IPS-18c (cell line): ENCODE data around the gene PFAS.

ENCODE experiments used
- H3K4me3 ChIP-seq: 2 replicates; pipeline ENCODE4 v1.7.0; 2013; ENCODE audit warnings: low read depth, mild to moderate bottlenecking, low read length, moderate library complexity; ENCODE audit not compliant: insufficient read depth
- H3K9me3 ChIP-seq: one replicate; pipeline ENCODE4 v1.6.1; 2013; ENCODE audit warnings: mild to moderate bottlenecking, low read length, moderate library complexity; ENCODE audit not compliant: control insufficient read depth, insufficient read depth

PFAS gene

DNA sequence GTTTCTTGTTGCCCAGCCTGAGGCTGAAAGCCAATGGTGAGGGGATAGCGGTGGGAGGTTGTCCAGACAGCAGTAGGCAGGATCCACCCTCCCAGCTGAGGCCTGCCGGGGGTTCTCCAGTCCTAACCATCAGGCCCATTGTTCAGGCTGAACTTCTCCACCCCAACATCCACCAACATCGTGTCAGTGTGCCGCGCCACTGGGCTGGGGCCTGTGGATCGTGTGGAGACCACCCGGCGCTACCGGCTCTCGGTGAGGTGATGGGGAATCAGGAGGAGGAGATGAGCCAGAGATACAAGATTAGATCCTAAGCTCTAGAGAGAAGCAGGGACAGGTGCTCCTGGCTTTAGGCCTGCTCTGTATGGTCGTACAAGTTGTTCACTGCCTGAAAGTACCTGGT lies 5.8 kb downstream of the PFAS start:
- Histone ChIP-seq H3K9me3 (no peaks in the 10 kb centered on the region), H3K4me3 (no peak overlapping the region)

DNA sequence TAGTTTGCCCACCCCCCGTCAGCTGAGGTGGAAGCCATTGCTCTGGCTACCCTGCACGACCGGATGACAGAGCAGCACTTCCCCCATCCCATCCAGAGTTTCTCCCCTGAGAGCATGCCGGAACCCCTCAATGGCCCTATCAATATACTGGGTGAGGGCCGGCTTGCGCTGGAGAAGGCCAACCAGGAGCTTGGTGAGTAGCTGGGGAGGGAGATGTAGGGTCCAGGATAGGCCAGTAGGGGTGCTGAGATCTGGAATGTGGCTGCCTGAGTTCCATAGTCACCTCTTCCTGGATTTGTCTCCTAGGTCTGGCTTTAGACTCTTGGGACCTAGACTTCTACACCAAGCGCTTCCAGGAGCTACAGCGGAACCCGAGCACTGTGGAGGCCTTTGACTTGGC lies 6.4 kb downstream of the PFAS start:
- H3K4me3 ChIP-seq, result no peak overlapping the region
- H3K9me3 ChIP-seq, result no peaks in the 10 kb centered on the region

- no peaks in the 10 kb centered on the region for H3K9me3 ChIP-seq
- no peak overlapping the region for H3K4me3 ChIP-seq
Observed at GRCh38 chr17:8256291-8256690, 7.2 kb downstream of the PFAS start.

DNA sequence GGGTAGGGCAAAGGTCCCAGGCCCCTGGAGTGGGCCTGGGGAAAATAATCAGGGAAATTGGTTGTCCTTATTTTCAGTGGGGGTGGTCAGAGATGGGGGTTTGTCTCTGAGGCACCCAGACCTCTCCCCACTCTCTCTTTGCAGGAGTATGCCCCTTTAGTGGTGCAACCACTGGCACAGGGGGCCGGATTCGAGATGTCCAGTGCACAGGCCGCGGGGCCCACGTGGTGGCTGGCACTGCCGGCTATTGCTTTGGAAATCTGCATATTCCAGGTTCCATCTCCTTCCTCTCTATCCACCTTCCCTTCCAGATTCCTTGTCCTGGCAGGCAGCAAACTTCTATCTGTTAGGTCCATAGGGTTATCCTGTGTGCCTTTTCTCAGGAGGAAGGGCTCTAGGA lies 7.6 kb downstream of the PFAS start:
- H3K4me3 ChIP-seq, result no peak overlapping the region
- H3K9me3 ChIP-seq, result no peaks in the 10 kb centered on the region

- Histone ChIP-seq H3K4me3 (no peak overlapping the region), H3K9me3 (no peaks in the 10 kb centered on the region)
Observed at GRCh38 chr17:8257801-8258200, 8.7 kb downstream of the PFAS start.

- no peak overlapping the region for H3K4me3 ChIP-seq
- H3K9me3 ChIP-seq, result no peaks in the 10 kb centered on the region
Observed at GRCh38 chr17:8264320-8264719, 15.2 kb downstream of the PFAS start.

DNA sequence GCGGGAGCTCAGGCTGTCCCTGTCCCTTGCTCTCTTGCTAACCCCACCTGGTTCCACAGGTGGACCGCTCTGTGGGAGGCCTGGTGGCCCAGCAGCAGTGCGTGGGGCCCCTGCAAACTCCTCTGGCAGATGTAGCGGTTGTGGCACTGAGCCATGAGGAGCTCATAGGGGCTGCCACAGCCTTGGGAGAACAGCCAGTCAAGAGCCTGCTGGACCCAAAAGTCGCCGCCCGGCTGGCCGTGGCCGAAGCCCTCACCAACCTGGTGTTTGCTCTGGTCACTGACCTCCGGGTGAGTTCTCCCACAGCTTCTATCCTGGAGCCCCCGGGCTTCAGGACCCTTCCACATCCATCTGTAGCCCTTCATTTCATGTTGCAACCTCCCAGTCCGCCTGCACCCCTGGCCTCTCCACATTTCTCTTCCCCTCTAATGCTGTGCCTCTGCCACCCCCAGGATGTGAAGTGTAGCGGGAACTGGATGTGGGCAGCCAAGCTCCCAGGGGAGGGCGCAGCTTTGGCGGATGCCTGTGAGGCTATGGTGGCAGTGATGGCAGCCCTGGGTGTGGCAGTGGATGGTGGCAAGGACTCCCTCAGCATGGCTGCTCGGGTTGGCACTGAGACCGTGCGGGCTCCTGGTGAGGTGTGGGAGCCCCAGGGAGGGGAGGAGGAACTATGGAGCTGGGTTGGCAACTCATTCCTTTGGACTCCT lies 15.9 kb downstream of the PFAS start:
- no peaks in the 10 kb centered on the region for H3K9me3 ChIP-seq
- H3K4me3 ChIP-seq, result no peak overlapping the region

DNA sequence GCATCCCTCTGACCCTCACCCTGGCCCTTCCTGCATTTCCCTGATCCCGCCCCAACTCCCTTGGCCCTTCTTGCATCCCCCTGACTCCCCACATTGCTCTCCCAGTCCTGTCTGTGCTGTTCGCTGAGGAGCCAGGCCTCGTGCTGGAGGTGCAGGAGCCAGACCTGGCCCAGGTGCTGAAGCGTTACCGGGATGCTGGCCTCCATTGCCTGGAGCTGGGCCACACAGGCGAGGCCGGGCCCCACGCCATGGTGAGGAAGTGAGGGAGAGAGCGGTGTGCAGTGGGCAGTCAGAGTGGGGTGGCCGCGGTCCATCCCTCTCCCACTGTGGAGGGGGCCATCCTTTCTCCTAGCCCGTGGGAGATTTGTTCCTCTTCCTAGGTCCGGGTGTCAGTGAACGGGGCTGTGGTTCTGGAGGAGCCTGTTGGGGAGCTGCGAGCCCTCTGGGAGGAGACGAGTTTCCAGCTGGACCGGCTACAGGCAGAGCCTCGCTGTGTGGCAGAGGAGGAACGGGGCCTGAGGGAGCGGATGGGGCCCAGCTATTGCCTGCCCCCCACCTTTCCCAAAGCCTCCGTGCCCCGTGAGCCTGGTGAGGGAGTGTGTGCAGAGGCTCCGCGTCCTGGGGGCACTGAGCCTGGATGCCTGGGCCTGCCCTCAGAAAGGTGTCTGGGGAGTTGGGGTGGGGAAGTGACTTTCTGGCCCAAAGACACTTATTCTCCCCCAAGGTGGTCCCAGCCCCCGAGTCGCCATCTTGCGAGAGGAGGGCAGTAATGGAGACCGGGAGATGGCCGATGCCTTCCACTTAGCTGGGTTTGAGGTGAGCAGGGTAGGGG lies 17.8 kb downstream of the PFAS start:
- no peaks in the 10 kb centered on the region for H3K9me3 ChIP-seq
- H3K4me3 ChIP-seq, result no peak overlapping the region

DNA sequence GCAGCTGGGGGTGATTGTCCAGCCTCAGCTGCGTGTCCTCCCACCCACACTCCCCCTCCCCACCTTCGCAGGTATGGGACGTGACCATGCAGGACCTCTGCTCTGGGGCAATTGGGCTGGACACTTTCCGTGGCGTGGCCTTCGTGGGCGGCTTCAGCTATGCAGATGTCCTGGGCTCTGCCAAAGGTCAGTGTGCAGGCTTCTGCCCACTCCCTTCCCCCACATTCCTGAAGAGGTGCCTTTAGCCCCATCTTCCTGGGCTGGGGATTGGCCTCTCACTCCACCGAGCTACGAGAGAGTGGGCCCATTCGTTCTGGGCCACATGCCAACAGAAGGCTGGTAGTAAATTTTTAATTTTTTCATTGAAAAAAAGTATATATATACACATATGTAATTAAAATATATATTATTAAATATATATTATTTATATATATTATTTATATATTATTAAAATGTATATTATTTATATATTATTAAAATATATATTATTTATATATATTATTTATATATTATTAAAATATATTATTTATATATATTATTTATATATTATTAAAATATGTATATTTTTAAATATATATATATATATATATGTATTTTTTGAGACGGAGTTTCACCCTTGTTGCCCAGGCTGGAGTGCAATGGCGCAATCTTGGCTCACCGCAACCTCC lies 18.5 kb downstream of the PFAS start:
- no peaks in the 10 kb centered on the region for H3K9me3 ChIP-seq
- no peak overlapping the region for H3K4me3 ChIP-seq

GRCh38 chr17:8268550-8269298 lies 19.6 kb downstream of the PFAS start:
- H3K9me3 ChIP-seq, result no peaks in the 10 kb centered on the region
- no peak overlapping the region for H3K4me3 ChIP-seq

DNA sequence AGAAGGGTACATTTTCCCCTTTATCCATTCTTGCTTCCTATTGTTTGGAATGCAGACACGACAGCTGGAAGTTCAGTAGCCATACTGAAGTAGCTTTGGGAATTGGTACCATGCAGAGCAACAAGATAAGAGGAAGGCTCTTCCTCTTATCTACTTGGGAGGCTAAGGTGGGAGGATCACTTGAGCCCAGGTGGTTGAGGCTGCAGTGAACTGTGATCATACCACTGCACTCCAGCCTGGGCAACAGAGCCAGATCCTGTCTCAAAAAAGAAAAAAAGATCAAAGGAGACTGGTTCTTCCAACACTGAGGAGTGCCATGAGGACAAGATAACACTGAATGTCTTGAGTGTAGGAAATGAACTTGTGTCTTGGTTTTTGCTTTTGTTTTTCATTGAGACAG lies 23.3 kb downstream of the PFAS start:
- no peaks in the 10 kb centered on the region for H3K9me3 ChIP-seq

GRCh38 chr17:8273884-8274444 lies 24.9 kb downstream of the PFAS start:
- Histone ChIP-seq H3K9me3 (no peaks in the 10 kb centered on the region), H3K4me3 (no peak overlapping the region)

More for the DNA sequence above, 23.3 kb downstream of the PFAS start:
- H3K4me3 ChIP-seq, result no peak overlapping the region

DNA sequence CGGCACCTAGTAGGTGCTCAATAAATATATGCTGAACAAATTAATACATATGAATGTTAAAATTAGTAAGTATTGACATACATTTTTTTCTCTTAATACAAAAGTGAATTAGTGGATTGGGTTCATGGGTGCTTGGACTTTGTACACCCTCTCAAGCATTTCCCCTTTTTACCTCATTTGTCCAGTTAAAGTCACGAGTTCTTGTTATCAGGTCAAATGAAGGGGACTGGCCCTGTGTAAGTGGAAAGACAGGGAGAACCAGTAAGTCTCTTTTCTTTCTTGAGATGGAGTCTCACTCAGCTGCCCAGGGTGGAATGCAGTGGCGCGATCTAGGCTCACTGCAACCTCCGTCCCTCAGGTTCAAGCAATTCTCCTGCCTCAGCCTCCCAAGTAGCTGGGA lies 25.7 kb downstream of the PFAS start:
- Histone ChIP-seq H3K4me3 (no peak overlapping the region), H3K9me3 (no peaks in the 10 kb centered on the region)

GRCh38 chr17:8275421-8276290 lies 26.6 kb downstream of the PFAS start:
- H3K9me3 ChIP-seq, result no peaks in the 10 kb centered on the region
- no peak overlapping the region for H3K4me3 ChIP-seq

GRCh38 chr17:8277317-8277716 lies 28.2 kb downstream of the PFAS start:
- H3K9me3 ChIP-seq, result no peaks in the 10 kb centered on the region
- H3K4me3 ChIP-seq, result no peak overlapping the region

DNA sequence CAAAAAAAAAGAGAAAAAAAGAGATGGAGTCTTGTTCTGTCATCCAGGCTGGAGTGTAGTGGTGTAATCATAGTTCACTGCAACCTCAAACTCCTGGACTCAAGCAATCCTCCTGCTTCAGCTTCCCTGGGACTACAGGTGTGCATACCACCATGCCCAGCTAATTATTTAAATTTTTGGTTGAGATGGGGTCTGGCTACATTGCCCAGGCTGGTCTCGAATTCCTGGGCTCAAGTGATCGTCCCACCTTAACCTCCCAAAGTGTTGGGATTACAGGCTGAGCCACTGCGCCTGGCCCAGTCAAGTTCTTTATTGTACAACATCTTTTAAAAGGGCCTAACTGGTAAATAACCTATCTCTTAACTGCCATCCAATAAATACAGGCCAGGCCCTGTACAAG lies 33.3 kb downstream of the PFAS start:
- no peaks in the 10 kb centered on the region for H3K9me3 ChIP-seq

More for the DNA sequence above, 33.3 kb downstream of the PFAS start:
- no peak overlapping the region for H3K4me3 ChIP-seq
